Measurements from ENCODE around the gene ATP1A1. TPM values are rescaled to one million over a fixed set of nuclear protein-coding genes. Genes with fewer than 3 reads are reported as not detected.

The ATP1A1 gene
- total RNA-seq, 1 donor from 2014 or later = 358 TPM

- Histone ChIP-seq H3K27me3 (no peaks in the 10 kb centered on the region), H3K9me3 (no peaks in the 10 kb centered on the region), H3K4me1 (no peaks in the 10 kb centered on the region), H3K36me3 (peaks cover 0 to 27% of the 10 kb centered on the region in 2 donors), H3K4me3 (no peak overlapping the region), H3K27ac (peak overlapping the region; percentile 33)
- DNase-seq (ENCODE audit: extremely low spot score in 2 of 2) = peak in 1 of 2 donors; percentile 93
- TF ChIP-seq POLR2AphosphoS5 (IDR thresholded peaks at IDR 0.05; ENCODE audit: insufficient read depth in 1 of 2, low read depth in 1 of 2) (no peak), CTCF (IDR thresholded peaks at IDR 0.05) (no peak)
- intact Hi-C loops (cut with DNase I) = loop anchor here (5.0 kb wide), 1 partner anchor 1632 kb away; no protein-coding TSS in a partner anchor
Measured at GRCh38 chr1:116408803-116409720, 36.0 kb downstream of the ATP1A1 start.

GRCh38 chr1:116409751-116410191 is 36.7 kb downstream of the ATP1A1 start:
- Histone ChIP-seq H3K4me1 (no peaks in the 10 kb centered on the region), H3K36me3 (peaks cover 0 to 20% of the 10 kb centered on the region in 2 donors), H3K27me3 (no peaks in the 10 kb centered on the region), H3K27ac (peak overlapping the region; percentile 33), H3K4me3 (no peak overlapping the region), H3K9me3 (no peaks in the 10 kb centered on the region)
- TF ChIP-seq POLR2A (IDR thresholded peaks at IDR 0.05) = no peak
- no peak for TF ChIP-seq CTCF (IDR thresholded peaks at IDR 0.05)
- TF ChIP-seq POLR2AphosphoS5 (IDR thresholded peaks at IDR 0.05; ENCODE audit: insufficient read depth in 1 of 2, low read depth in 1 of 2) = no peak
- intact Hi-C loops (cut with DNase I) = loop anchor here (5.0 kb wide), 1 partner anchor 1632 kb away; no protein-coding TSS in a partner anchor
- peak in 1 of 2 donors; percentile 90 for DNase-seq (ENCODE audit: extremely low spot score in 2 of 2)

- peak in 1 of 2 donors; percentile 40 for DNase-seq (ENCODE audit: extremely low spot score in 2 of 2)
- Histone ChIP-seq H3K36me3 (peaks cover 0 to 3% of the 10 kb centered on the region in 2 donors), H3K27me3 (no peaks in the 10 kb centered on the region), H3K4me1 (peaks cover 8% of the 10 kb centered on the region), H3K4me3 (no peak overlapping the region), H3K9me3 (no peaks in the 10 kb centered on the region), H3K27ac (no peak overlapping the region)
- no peak for TF ChIP-seq CTCF (IDR thresholded peaks at IDR 0.05)
- no peak for TF ChIP-seq POLR2AphosphoS5 (IDR thresholded peaks at IDR 0.05; ENCODE audit: insufficient read depth in 1 of 2, low read depth in 1 of 2)
- no peak for TF ChIP-seq POLR2A (IDR thresholded peaks at IDR 0.05)
- intact Hi-C loops (cut with DNase I) = no loop called here
Measured at GRCh38 chr1:116411784-116412479, 38.9 kb downstream of the ATP1A1 start.

GRCh38 chr1:116412480-116412798 is 39.4 kb downstream of the ATP1A1 start:
- Histone ChIP-seq H3K4me1 (peaks cover 13% of the 10 kb centered on the region), H3K36me3 (no peaks in the 10 kb centered on the region), H3K27me3 (no peaks in the 10 kb centered on the region), H3K9me3 (no peaks in the 10 kb centered on the region), H3K27ac (no peak overlapping the region), H3K4me3 (no peak overlapping the region)
- DNase-seq (ENCODE audit: extremely low spot score in 2 of 2) = no peak
- intact Hi-C loops (cut with DNase I) = no loop called here
- TF ChIP-seq CTCF (IDR thresholded peaks at IDR 0.05) (no peak), POLR2AphosphoS5 (IDR thresholded peaks at IDR 0.05; ENCODE audit: insufficient read depth in 1 of 2, low read depth in 1 of 2) (no peak), POLR2A (IDR thresholded peaks at IDR 0.05) (no peak)

Data from vagina (tissue), 2 donors.